Spinal cord (tissue), 10 donors: ENCODE results near the gene UBE2D1. TPM values are rescaled to one million over a fixed set of nuclear protein-coding genes. Genes with fewer than 3 reads are reported as not detected.
A peak's percentile ranks its signal among the peaks of the same experiment; 100 is the strongest.

Source experiments
- DNase-seq, 6 donors: peaks; one replicate each; pipeline versions ENCODE4 v3.0.0 to v3.0.0-alpha.2; 2013 to 2015; ENCODE audit warnings: low spot score in 6 of 6, low read depth in 4 of 6
- H3K27ac ChIP-seq: one replicate; pipeline ENCODE4 v1.5.1; 2013; ENCODE audit warnings: low read depth, low read length, control low read depth
- H3K27me3 ChIP-seq: one replicate; pipeline ENCODE4 v1.6.1; 2013; ENCODE audit warnings: low read length; ENCODE audit not compliant: control insufficient read depth, insufficient read depth
- H3K36me3 ChIP-seq: one replicate; pipeline ENCODE4 v1.6.1; 2013; ENCODE audit warnings: low read length; ENCODE audit not compliant: control insufficient read depth, insufficient read depth
- H3K4me1 ChIP-seq: one replicate; pipeline ENCODE4 v1.6.1; 2013; ENCODE audit warnings: low read length; ENCODE audit not compliant: control insufficient read depth, insufficient read depth
- H3K4me3 ChIP-seq: one replicate; pipeline ENCODE4 v1.5.1; 2013; ENCODE audit warnings: low read depth, low read length, control low read depth
- H3K9me3 ChIP-seq: one replicate; pipeline ENCODE4 v1.6.1; 2013; ENCODE audit warnings: low read length; ENCODE audit not compliant: control insufficient read depth, insufficient read depth
- WGBS: methylation state at CpG from one replicate; pipeline ENCODE4 v1.1.5; 2013; ENCODE audit warnings: missing lambda C conversion rate; ENCODE audit not compliant: insufficient coverage; 5-methylcytosine and 5-hydroxymethylcytosine counted together
- long read RNA-seq, 4 donors: transcript quantifications; one replicate each; lab custom pipeline, GENCODE V29; 2026
- polyA plus RNA-seq, 2 donors: library from polyadenylated mRNA; unstranded; fragments of 120-200 nt; gene quantifications; one replicate each; pipeline ENCODE4 v1.2.1, GENCODE V29; 2013; ENCODE audit not compliant: insufficient read length in 2 of 2
- total RNA-seq, 2 donors: library from RNA; depleted of rRNA in 1 of 2; stranded (reverse); fragments of 120-200 nt in 1 of 2; fragments of >200 nt in 1 of 2; gene quantifications; one replicate each; pipeline versions ENCODE4 v1.2.3 to v1.2.4, GENCODE V29; 2013 to 2014
- donor health status: healthy.

Gene UBE2D1
- total RNA-seq (10 to 100 TPM; 12.0 to 33.3 TPM), polyA plus RNA-seq (10 to 100 TPM; 34.6 to 43.8 TPM)
- long read RNA-seq, donor 1, transcript UBE2D1-203 (1 exons, 1,388 nt) = minor isoform, 8 of 31 reads
- long read RNA-seq, donor 1, transcript UBE2D1-201 (7 exons, 2,659 nt) = major isoform, 23 of 31 reads
- long read RNA-seq, donor 1, partial matches to known transcripts = 0 of 31 reads
- long read RNA-seq, donor 1, other reads (novel, unspliced or antisense) = 0 of 31 reads
- long read RNA-seq, donor 2, transcript UBE2D1-201 (7 exons, 2,659 nt) = major isoform, 9 of 13 reads
- long read RNA-seq, donor 2, partial matches to known transcripts = 0 of 13 reads
- long read RNA-seq, donor 2, other reads (novel, unspliced or antisense) = 0 of 13 reads
- long read RNA-seq, donor 3, transcript UBE2D1-201 (7 exons, 2,659 nt) = major isoform, 19 of 21 reads
- long read RNA-seq, donor 3, partial matches to known transcripts = 0 of 21 reads
- long read RNA-seq, donor 3, other reads (novel, unspliced or antisense) = 0 of 21 reads
- long read RNA-seq, donor 4, transcript UBE2D1-203 (1 exons, 1,388 nt) = minor isoform, 6 of 29 reads
- long read RNA-seq, donor 4, transcript UBE2D1-201 (7 exons, 2,659 nt) = major isoform, 19 of 29 reads
- long read RNA-seq, donor 4, partial matches to known transcripts = 0 of 29 reads
- long read RNA-seq, donor 4, other reads (novel, unspliced or antisense) = 0 of 29 reads

DNA sequence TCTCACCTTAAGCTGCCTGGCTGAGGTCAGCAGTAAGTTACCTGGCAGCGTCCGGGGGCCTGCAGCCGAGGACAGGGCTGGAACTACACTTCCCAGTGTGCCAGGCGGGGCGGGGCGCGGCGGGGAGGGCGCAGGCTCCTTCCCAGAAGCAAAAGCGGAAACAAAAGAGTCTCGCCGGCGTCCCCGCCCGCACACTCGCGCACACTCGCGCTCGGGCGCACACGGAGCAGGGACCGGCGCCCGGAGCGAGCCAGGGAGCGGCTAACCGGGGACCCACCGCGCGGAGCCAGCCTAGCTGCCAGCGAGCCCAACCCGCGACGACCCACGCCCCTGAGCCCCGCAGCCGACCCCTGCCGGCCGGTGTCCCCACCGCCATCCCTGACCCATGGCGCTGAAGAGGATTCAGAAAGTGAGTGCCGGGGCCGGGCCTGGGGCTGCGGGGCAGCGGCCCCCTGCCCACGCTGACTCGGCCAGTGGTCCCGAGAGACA, at the start of gene UBE2D1:
Gene UBE2D1, plus strand, starts transcription at position 190 of the 489 bp plus-strand sequence. Its CDS starts 196 bp downstream, at position 386.
- Histone ChIP-seq H3K27ac (no peak within 1 kb of the TSS), H3K4me1 (peaks cover 7% of the 10 kb centered on the region), H3K4me3 (peak within 1 kb of the TSS; percentile 73), H3K9me3 (no peaks in the 10 kb centered on the region), H3K27me3 (no peaks in the 10 kb centered on the region), H3K36me3 (no peaks in the 10 kb centered on the region)
- WGBS = under 1% methylated on average over 49 of the region's 49 CpGs
- peak; percentile 59 to 96 (median 75) for DNase-seq

DNA sequence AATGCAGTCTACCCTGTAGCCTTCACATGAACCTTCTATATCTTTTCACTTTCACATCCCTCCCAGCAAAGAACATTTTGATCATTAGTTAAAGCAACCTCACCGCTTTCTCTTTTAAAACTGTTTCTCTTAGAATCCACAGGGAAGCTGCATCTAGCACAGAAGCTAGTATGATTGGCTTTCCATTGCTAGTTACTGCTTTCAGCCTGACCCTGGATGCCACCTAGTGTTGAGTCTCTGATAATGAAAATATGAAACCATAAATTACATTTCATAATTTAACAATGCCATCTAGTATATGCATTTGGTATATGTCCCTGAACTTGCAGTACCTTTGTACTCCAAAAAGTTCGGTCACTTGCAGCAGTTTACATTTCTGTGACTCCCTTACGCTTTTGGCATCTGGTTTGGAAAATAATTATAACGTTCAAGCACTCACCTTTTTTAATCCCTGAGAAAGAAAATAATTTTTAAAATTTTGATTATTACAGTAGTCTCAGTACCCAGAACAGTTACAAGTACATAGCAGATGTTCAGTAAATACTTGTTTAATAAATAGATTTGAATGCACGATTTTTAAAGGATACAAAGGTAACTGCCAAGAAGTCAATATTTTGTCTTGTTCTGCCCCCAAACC, 43.1 kb upstream of the UBE2D1 start:
- H3K27me3 ChIP-seq = no peaks in the 10 kb centered on the region
- DNase-seq = peak in 3 of 6 donors; percentile 6 to 77 (median 62)
- 71% methylated on average over 1 of the region's 5 CpGs for WGBS
- no peaks in the 10 kb centered on the region for H3K36me3 ChIP-seq
- H3K9me3 ChIP-seq = no peaks in the 10 kb centered on the region
- H3K4me1 ChIP-seq = no peaks in the 10 kb centered on the region
- H3K4me3 ChIP-seq = no peak overlapping the region
- H3K27ac ChIP-seq = no peak overlapping the region

DNA sequence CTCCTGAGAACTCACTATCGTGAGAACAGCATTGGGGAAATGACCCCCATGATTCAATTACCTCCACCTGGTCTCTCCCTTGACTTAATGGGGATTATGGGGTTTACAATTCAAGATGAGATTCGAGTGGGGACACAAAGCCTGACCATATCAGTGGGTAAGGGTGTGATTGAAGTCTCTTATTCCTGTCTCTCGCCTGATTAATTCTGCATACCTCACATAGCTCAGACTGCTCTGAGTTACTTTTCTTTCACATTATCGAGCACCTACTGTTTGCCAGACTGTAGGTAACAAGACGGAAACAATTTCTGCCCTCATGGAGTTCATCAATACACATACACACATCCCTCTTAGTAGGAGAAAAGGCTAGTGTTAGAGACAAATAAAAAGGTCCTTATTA, 40.8 kb upstream of the UBE2D1 start:
- H3K9me3 ChIP-seq = no peaks in the 10 kb centered on the region
- no peaks in the 10 kb centered on the region for H3K4me1 ChIP-seq
- no peaks in the 10 kb centered on the region for H3K36me3 ChIP-seq
- H3K27me3 ChIP-seq = no peaks in the 10 kb centered on the region
- no CpG with 5 or more reads among the region's 5 CpGs for WGBS
- DNase-seq = no peak
- H3K27ac ChIP-seq = no peak overlapping the region
- no peak overlapping the region for H3K4me3 ChIP-seq

DNA sequence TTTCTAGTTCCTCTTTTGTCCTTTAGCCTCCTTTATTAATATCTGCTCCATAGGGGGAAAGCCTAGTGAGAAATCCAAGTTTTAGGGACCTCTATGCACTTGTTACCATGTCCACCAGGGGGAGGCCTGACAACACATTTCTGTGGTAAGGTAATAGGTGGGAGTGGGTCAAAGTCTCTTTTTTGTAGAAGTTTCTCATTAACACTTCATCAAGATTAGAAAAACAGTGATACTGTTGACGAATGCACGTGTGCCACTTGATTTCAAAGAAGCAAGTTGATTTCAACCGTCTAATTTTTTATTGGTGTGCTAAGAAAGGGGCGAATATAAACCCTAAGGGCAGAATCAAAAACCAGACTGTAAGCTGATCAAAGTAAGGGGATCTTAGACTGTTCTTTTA, 35.2 kb upstream of the UBE2D1 start:
- WGBS = 23% methylated on average over 4 of the region's 4 CpGs
- peak in 3 of 6 donors; percentile 9 to 52 (median 49) for DNase-seq
- Histone ChIP-seq H3K4me3 (no peak overlapping the region), H3K36me3 (no peaks in the 10 kb centered on the region), H3K27ac (no peak overlapping the region), H3K4me1 (no peaks in the 10 kb centered on the region), H3K27me3 (no peaks in the 10 kb centered on the region), H3K9me3 (no peaks in the 10 kb centered on the region)

DNA sequence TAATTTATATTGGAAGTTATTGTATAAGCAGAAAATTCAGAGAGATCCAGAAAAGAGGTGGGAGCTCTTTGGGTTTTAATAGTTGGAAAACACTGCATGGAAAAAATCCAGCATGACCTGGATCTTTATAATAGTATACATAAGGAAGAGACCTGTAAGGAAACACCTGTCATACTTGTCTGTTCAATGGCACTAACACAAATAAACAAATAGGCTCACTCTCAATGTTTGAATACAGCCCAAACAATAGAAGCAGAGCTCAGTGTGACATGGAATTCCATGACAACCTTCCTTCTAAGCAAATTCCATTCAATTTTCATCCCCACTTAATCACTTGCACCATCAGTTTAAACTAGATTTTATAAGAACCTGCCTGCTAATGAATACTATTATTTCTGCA, 34.1 kb upstream of the UBE2D1 start:
- no peak overlapping the region for H3K27ac ChIP-seq
- DNase-seq = no peak
- no peaks in the 10 kb centered on the region for H3K27me3 ChIP-seq
- no peaks in the 10 kb centered on the region for H3K9me3 ChIP-seq
- no peak overlapping the region for H3K4me3 ChIP-seq
- no peaks in the 10 kb centered on the region for H3K4me1 ChIP-seq
- no peaks in the 10 kb centered on the region for H3K36me3 ChIP-seq

DNA sequence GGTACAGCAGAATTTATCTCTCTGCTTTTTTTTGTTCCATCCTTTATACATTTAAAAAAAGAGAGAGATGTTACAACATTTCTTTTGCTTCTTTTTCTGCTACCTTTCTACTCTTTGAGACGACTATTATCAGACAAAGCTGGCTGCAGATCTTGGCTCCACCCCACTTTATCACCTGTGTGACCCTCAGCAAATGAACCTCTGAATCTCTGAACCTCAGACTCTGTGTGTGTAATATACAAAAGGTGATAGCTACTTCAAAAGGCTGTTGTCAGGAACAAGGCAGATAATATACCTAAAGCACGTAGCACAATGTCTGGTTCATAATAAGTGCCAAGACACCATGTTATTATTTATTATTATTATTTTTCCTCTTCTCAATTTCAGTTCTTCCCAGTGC, 32.6 kb upstream of the UBE2D1 start:
- WGBS = no CpG with 5 or more reads among the region's 2 CpGs

DNA sequence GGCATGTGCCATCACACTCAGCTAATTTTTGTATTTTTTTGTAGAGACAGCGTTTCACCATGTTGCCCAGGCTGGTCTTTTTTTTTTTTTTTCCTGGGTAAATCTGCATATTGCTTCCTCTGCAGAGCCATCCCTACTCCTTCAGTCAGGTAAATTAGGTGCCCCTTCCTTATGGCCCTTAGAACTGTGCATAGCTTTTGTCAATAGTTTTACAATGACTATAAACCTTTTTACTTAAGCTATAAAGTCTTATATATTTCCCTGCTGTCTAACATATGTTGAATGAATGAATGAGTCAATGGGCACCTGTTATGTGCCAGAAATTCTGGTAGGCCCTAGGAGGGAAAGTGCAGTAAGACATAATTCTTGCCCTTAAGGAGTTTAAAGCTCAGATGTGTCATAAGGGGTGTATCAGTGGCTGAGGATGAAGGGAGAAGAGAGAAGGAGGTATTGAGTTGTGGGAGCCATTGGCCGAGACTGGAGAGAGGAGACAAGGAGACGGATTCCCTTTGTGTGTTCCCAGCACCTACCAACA, 30.6 kb upstream of the UBE2D1 start:
- no peaks in the 10 kb centered on the region for H3K9me3 ChIP-seq
- WGBS = 83% methylated on average over 2 of the region's 3 CpGs
- H3K4me1 ChIP-seq = no peaks in the 10 kb centered on the region
- H3K27ac ChIP-seq = no peak overlapping the region
- H3K4me3 ChIP-seq = no peak overlapping the region
- no peak for DNase-seq
- no peaks in the 10 kb centered on the region for H3K27me3 ChIP-seq
- no peaks in the 10 kb centered on the region for H3K36me3 ChIP-seq

More for the DNA sequence above, 32.6 kb upstream of the UBE2D1 start:
- Histone ChIP-seq H3K36me3 (no peaks in the 10 kb centered on the region), H3K27ac (no peak overlapping the region), H3K9me3 (no peaks in the 10 kb centered on the region), H3K4me1 (no peaks in the 10 kb centered on the region), H3K4me3 (no peak overlapping the region), H3K27me3 (no peaks in the 10 kb centered on the region)
- no peak for DNase-seq

DNA sequence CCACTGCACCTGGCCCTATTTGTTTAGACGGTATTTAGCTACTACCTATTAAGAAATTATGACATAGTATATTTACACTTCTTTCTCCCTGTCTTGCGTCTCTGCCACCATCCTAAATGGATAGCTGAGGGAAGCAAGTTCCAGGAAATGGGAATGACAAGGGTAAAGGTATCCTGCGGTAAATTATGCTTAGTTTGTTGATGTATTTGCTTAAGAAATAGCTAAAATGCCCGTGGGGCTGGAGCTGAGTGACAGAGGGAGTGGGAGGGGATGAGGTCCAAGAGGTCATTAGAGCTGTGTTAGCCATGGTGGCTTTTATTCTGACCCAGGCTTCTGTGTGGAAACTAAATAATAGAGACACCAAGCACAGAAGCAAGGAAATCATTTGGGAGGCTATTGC, 29.0 kb upstream of the UBE2D1 start:
- Histone ChIP-seq H3K36me3 (no peaks in the 10 kb centered on the region), H3K9me3 (no peaks in the 10 kb centered on the region), H3K27me3 (no peaks in the 10 kb centered on the region), H3K27ac (no peak overlapping the region), H3K4me3 (no peak overlapping the region), H3K4me1 (no peaks in the 10 kb centered on the region)
- WGBS = 45% methylated on average over 2 of the region's 4 CpGs
- no peak for DNase-seq

DNA sequence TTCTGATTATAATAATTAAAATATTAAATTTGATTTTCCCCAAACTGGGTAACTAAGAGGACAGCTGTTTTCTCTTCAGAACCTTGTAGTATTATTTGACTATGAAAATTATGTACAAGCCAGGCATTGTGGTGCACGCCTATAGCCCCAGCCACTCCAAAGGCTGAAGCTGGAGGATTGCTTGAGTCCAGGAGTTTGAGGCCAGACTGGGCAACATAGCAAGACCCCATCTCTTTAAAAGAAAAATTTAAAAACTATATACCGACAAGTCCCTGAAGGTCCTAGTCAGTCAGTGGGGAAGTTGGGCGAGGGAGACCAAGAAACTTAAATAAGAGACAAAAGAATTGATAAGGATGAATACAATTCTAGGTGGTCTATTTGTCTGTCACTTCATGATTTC, 27.1 kb upstream of the UBE2D1 start:
- 100% methylated on average over 1 of the region's 3 CpGs for whole genome bisulfite sequencing
- Histone ChIP-seq H3K27ac (no peak overlapping the region), H3K27me3 (no peaks in the 10 kb centered on the region), H3K4me1 (no peaks in the 10 kb centered on the region), H3K9me3 (no peaks in the 10 kb centered on the region), H3K4me3 (no peak overlapping the region), H3K36me3 (no peaks in the 10 kb centered on the region)
- no peak for DNase-seq
